ENCODE measurements around the gene RGSL1. TPM values are rescaled to one million over a fixed set of nuclear protein-coding genes. Genes with fewer than 3 reads are reported as not detected.

RGSL1 gene
- total RNA-seq, 1 donor from 2014 or later: not detected

GRCh38 chr1:182587666-182588499, 137.9 kb downstream of the RGSL1 start:
- DNase-seq (ENCODE audit: extremely low read depth, low read depth, low spot score): no peak

GRCh38 chr1:182588500-182589396, 138.8 kb downstream of the RGSL1 start, which contains the start of gene RNASEL:
TSS of gene RNASEL (minus strand) at chr1:182589256. CDS start at chr1:182586806, 2,450 bp downstream.
- no peak for DNase-seq (ENCODE audit: extremely low read depth, low read depth, low spot score)

GRCh38 chr1:182589520-182589919, 139.6 kb downstream of the RGSL1 start:
- DNase-seq (ENCODE audit: extremely low read depth, low read depth, low spot score): no peak

GRCh38 chr1:182589931-182590330, 140.0 kb downstream of the RGSL1 start:
- no peak for DNase-seq (ENCODE audit: extremely low read depth, low read depth, low spot score)

- no peak for DNase-seq (ENCODE audit: extremely low read depth, low read depth, low spot score)
These were observed 145.8 kb downstream of the RGSL1 start for GRCh38 chr1:182595641-182596240.

GRCh38 chr1:182596934-182597333, 147.0 kb downstream of the RGSL1 start:
- DNase-seq (ENCODE audit: extremely low read depth, low read depth, low spot score): no peak

- DNase-seq (ENCODE audit: extremely low read depth, low read depth, low spot score): no peak
These were observed 148.3 kb downstream of the RGSL1 start for GRCh38 chr1:182598296-182598695.

GRCh38 chr1:182599339-182599738, 149.4 kb downstream of the RGSL1 start:
- no peak for DNase-seq (ENCODE audit: extremely low read depth, low read depth, low spot score)

GRCh38 chr1:182600036-182600713, 150.2 kb downstream of the RGSL1 start:
- no peak for DNase-seq (ENCODE audit: extremely low read depth, low read depth, low spot score)

- no peak for DNase-seq (ENCODE audit: extremely low read depth, low read depth, low spot score)
These were observed 150.9 kb downstream of the RGSL1 start for GRCh38 chr1:182600745-182601415.

- DNase-seq (ENCODE audit: extremely low read depth, low read depth, low spot score): peak; percentile 50
These were observed 151.5 kb downstream of the RGSL1 start for GRCh38 chr1:182601416-182601786.

GRCh38 chr1:182601913-182602312, 152.0 kb downstream of the RGSL1 start:
- no peak for DNase-seq (ENCODE audit: extremely low read depth, low read depth, low spot score)

- DNase-seq (ENCODE audit: extremely low read depth, low read depth, low spot score): no peak
These were observed 153.1 kb downstream of the RGSL1 start for GRCh38 chr1:182602935-182603645.

- DNase-seq (ENCODE audit: extremely low read depth, low read depth, low spot score): no peak
These were observed 153.8 kb downstream of the RGSL1 start for GRCh38 chr1:182603646-182604174.

GRCh38 chr1:182604175-182605164, 154.5 kb downstream of the RGSL1 start, which contains the start of gene RGS16:
TSS of gene RGS16 (minus strand) at chr1:182604389. CDS start at chr1:182604259, 130 bp downstream.
- no peak for DNase-seq (ENCODE audit: extremely low read depth, low read depth, low spot score)

GRCh38 chr1:182607566-182607965, 157.6 kb downstream of the RGSL1 start:
- no peak for DNase-seq (ENCODE audit: extremely low read depth, low read depth, low spot score)

GRCh38 chr1:182608236-182608635, 158.3 kb downstream of the RGSL1 start:
- no peak for DNase-seq (ENCODE audit: extremely low read depth, low read depth, low spot score)

Measured in glomerular endothelial cell (primary cell).